CD1c-positive myeloid dendritic cell (primary cell): ENCODE measurements around the gene LCN10.
"Not testable (repeated sequence)": the region's sequence is repeated elsewhere in the genome, so short reads cannot be mapped to it uniquely, and the experiment has no call there.

Experiments used
- DNase-seq: peaks from one replicate; pipeline ENCODE4 v3.0.0-alpha.2; 2016; ENCODE audit errors: extremely low spot score

LCN10 gene

DNA sequence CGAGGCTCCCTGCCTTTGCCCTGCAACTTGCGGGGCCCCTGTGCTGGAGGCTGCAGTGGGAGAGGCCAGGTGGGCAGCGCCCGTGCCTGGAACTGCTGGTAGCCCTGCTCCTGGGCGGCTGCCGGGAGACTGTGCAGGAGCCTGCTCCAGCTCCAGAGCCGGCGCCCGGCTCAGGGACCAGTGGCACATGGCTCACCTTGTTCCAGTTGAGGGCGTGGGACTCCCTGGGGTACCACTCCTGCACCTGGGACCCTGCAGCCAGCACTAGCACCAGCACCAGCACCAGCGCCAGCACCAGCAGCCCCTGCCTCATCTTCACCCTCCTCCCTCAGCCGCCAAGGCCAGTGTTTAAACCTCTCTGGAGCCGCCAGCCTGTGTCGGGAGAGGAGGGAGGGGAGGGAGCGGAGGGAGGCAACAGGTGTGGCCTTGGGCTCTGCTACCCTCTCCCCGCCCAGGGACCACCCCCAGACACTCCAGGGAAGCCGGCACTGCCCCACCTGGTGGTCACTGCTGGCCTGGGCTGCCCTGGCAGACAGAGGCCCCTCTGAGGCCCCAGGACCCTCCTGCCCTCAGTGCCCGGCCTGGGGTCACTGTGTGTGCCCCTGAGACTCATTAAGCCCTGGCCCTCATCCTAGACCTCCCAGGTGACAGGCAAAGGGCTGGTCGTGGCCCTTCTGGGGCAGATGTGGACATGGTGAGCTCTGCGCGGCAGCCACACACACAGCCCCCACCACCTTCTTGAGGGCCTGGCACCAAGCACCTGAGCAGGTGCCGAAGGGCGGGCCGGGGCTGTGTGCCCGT, at the start of gene LCN10:
TSS of gene LCN10 (minus strand) at position 350 of the 801 bp plus-strand sequence. CDS start at position 313, 37 bp downstream.
- no peak for DNase-seq

DNA sequence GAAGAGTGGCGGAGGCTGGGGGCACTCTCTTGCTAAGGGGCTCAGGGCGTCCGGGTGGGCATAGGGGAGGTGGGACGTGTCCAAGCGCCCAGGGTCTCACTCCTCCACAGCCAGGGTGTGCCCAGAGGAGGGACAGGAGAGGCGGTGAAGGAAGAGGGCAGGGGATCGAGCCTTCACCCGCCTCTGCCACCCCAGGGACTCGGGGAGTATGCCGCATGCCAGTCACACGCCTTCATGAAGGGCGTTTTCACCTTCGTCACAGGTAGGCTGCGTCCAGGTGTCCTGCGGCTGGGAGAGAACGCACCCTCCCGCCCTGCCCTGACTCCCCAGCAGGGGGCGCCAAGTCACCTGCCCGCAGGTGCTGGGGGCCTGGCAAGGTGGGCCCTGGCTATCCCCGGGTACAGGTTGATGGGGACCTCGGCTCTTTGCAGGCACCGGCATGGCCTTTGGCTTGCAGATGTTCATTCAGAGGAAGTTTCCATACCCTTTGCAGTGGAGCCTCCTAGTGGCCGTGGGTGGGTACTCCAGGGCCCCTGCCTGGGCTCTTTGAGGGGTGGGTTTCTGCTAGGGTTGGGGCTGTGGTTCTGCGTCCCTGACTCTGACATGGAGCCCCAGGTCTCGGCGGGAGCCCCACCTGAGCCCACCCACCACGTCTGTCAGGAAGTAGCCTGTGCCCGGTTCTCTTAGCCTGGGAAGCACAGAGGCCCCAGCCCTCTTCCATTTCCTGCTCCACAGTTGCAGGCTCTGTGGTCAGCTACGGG, 49.0 kb upstream of the LCN10 start:
- DNase-seq, result peak; percentile 69

GRCh38 chr9:136790640-136791515, 48.1 kb upstream of the LCN10 start, which contains the start of gene TMEM141:
Gene TMEM141 (plus strand): TSS chr9:136791344. CDS start chr9:136791371, 27 bp downstream.
- peak; percentile 100 for DNase-seq

DNA sequence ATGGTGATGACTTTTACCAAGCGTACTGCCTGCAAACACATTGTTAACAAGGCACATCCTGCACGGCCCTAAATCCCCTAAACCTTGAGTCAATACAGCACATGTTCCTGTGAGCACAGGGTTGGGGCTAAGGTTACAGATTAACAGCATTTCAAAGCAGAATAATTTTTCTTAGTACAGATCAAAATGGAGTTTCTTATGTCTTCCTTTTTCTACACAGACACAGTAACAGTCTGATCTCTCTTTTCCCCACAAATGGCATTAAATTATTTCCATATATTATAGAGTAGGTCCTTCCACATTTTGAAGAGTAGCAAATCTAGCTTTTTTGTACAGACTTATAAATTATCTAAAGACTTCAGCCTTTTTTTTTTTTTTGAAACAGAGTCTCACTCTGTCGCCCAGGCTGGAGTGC, 46.8 kb upstream of the LCN10 start:
- DNase-seq, result no peak

- not testable (repeated sequence) for DNase-seq
Measured at GRCh38 chr9:136788644-136789522, 46.1 kb upstream of the LCN10 start.

GRCh38 chr9:136787690-136788400, 45.1 kb upstream of the LCN10 start:
- DNase-seq, result peak; percentile 90

DNA sequence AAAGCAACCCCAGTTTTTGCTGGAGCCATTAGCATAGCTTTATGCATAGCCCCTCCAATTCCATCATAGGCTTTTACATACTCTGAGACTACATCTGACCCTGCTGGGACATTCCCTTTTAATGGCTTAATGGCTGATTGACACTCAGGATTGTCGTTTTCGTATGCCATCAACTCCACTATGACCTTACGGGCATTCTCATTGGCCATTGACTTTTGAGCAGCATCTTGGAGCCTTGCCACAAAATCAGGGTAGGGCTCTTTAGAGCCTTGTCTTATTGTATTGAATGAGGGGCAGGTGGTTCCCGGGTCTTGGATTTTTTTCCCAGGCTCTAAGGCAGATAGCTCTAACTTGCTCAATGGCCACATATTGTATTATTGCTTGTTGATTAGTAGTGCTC, 44.2 kb upstream of the LCN10 start:
- DNase-seq, result not testable (repeated sequence)

GRCh38 chr9:136786451-136786850, 43.7 kb upstream of the LCN10 start:
- no peak for DNase-seq

DNA sequence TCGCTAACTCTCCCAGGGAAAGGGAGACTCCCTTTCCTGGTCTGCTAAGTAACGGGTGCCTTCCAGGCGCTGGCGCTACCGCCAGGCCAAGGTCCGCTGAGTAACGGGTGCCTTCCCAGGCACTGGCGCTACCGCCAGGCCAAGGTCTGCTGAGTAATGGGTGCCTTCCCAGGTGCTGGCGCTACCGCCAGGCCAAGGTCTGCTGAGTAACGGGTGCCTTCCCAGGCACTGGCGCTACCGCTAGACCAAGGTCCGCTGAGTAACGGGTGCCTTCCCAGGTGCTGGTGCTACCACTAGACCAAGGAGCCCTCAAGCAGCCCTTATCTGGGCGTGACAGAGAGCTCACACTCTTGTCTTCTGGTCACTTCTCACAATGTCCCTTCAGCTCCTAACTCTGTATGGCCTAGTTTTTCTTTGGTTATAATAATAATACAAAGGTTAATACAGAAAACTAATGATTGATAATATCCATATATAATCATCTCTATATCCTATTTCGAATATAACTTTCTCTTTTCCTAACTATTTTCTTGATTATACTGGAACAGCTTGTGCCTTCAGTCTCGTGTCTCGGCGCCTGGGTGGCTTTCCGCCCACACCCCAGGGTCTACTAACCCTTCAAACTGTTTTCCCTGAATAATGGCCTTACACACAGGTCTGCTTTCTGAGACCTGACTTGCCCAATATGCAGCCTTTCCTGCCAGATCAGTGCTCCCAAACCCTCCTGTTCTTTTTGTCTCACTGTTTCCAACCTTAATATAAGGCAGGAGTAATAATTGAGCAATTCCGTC, 43.0 kb upstream of the LCN10 start:
- DNase-seq, result not testable (repeated sequence)

GRCh38 chr9:136784997-136785361, 42.2 kb upstream of the LCN10 start:
- no peak for DNase-seq

DNA sequence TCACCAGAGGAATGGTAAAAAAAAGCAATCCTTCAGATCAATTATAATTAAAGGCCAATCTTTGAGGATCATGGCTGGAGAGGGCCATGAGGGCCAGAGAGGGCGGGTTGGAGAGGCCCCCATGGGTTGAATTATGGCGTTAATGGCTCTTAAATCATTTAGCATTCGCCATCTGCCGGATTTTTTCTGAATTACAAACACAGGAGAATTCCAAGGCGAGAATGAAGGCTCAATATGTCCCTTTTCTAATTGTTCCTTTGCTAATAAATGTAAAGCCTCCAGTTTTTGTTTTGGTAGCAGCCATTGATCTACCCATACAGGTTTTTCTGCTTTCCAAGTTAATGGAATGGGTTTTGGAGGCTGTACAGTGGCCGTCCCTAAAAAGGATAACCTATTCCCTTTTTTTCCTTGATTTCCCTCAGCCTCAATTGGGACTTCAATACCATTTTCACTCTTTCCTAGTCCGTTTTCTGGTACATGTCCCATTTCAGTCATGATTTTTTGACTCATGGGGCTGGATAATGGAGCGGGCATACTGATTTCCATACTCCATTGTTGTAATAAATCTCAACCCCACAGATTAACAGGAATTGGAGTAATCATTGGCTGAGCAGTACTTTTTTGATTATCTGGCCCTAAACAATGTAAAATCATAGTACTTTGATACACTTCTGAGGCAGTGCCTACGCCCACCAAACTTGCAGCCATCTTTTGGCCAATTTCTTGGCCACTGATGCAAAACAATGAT, 41.7 kb upstream of the LCN10 start:
- peak; percentile 39 for DNase-seq

GRCh38 chr9:136782452-136782851, 39.7 kb upstream of the LCN10 start:
- DNase-seq, result no peak

GRCh38 chr9:136779808-136780207, 37.1 kb upstream of the LCN10 start:
- no peak for DNase-seq

DNA sequence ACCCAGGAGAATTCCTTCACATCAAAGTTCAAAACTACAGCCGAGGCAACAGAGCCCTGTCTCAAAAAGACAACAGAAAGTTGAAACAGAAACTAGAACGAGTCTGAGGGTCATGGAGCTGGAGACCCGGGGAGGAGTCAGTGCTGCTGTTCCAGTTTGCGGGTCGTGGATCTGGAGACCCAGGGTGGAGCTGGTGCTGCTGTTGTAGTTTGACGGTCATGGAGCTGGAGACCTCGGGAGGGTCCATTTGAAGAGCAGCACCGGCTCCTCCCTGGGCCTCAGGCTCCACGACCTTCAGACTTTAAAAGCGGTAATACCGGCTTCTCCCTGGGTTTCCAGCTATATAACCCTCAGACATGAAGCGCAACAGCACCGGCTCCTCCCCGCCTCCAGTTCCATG, 34.6 kb upstream of the LCN10 start:
- DNase-seq, result no peak

DNA sequence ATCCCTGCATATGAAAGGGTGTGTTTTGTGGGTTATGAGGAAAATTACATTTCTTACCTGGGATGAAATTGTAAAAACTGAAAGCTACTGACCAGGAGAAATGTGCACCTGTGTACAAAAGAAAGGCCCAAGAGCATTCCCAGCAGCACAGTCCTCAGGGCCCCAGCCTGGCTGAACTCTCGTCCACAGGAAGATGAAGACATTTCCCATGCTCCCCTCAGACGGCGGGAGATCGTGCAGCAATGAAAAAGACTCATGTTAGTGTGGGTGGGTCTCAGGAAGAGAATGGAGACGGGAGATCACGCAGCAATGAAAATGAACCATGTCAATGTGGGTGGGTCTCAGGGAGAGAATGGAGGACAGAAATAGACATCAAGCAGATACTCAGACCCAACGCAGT, 34.2 kb upstream of the LCN10 start:
- no peak for DNase-seq

DNA sequence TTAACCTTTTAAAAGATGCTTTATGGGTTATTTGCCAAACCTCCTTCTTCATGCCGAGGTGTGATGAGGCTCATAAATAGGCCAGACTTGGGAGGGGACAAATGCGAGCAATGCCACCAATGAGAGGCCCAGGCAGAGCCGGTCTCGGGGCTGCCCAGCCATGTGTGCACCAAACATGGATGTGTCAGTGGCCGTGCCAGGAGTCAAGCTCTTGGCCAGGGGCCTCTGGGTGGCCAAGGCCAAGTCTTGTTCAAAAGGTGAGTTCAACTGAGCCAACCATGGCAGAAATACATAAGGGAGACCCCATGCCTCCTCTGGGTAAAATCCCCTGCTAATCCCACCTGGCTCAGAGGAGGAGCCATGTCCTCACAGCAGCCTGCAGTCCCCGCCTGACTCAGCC, 32.5 kb upstream of the LCN10 start:
- DNase-seq, result no peak

DNA sequence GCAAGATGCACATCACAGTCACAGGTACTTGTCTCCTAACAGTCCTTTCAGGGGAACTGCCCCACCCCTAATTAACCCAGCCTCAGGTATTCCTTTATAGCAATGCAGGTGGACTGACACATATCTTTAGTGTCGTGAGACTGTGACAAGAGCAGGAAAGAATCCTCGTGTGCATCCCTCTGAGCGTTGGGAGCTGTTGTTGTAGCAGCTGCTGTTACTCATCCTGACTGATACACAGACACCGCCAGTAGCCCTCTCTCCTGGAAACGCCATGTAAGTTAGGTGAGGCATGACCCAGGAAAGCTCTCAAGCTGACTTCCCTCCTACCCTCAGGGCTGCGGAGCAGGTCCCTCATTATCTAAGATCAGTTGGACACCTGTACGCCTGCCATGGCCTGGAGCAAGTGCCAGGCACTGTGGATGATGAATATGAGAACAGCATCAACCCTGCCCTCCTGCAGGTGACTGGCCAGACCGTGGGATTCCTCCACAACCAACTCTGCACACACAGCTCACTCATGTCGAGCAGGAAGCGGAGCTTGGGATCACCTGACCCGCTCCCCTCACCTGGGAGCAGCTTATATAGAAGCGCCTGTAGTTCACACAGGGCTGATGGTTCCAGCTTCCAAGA, 31.8 kb upstream of the LCN10 start:
- no peak for DNase-seq

DNA sequence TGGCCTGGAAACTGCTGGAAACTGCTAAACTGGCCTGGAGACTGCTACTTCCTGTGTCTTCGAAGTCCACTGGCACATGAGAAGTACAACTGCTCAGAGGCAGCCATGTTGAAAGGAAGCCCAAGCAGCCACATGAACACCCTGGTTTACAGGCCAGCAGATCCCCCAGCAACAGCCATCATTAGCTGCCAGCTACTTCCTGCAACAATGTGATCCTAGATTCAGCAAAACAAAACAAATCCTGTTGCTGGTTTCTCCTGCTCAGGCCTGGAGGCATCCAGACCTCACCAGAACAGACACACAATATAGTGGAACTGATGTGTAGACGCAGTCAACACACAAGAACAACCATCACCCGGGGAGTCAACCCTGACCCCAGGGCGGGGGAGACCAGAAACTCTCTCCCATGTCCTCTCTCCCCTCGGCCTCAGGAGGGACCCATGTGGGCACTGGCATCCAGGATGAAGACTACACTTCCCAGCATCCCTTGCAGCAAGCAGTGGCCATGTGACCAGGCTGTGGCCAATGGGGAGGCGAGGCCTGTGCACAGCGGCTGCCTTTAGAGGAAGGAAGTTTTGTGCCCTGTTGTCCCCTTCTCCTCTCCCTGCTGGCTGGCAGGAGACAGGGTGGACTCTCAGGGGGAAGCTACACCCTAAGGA, 30.8 kb upstream of the LCN10 start:
- peak; percentile 45 for DNase-seq
